T follicular helper cell (primary cell): ENCODE results near the gene CYP4A11.
"Not testable (repeated sequence)": the region's sequence is repeated elsewhere in the genome, so short reads cannot be mapped to it uniquely, and the experiment has no call there.

Experiments used
- DNase-seq: peaks from one replicate; pipeline ENCODE4 v3.0.0-alpha.2; 2020; ENCODE audit warnings: low read depth
- total RNA-seq, 2 experiments: gene quantifications; one replicate each; lab custom pipeline; 2026; lab: John Stamatoyannopoulos, UW

Gene CYP4A11
- total RNA-seq, result 0 reads per million in 2 experiments

GRCh38 chr1:46941135-46941694 lies at the start of gene CYP4A11:
CYP4A11 (minus strand) TSS chr1:46941476; CDS start chr1:46941433, 43 bp downstream.
- DNase-seq, result no peak

GRCh38 chr1:46990541-46990940 lies 49.3 kb upstream of the CYP4A11 start:
- DNase-seq, result not testable (repeated sequence)

- no peak for DNase-seq
Observed at GRCh38 chr1:46983830-46984586, 42.7 kb upstream of the CYP4A11 start.

- no peak for DNase-seq
Observed at GRCh38 chr1:46983166-46983829, 42.0 kb upstream of the CYP4A11 start.

- no peak for DNase-seq
Observed at GRCh38 chr1:46969014-46969619, 27.8 kb upstream of the CYP4A11 start.

GRCh38 chr1:46962272-46962671 lies 21.0 kb upstream of the CYP4A11 start:
- not testable (repeated sequence) for DNase-seq

- no peak for DNase-seq
Observed at GRCh38 chr1:46961066-46961758, 19.9 kb upstream of the CYP4A11 start.

- no peak for DNase-seq
Observed at GRCh38 chr1:46960250-46960649, 19.0 kb upstream of the CYP4A11 start.

- not testable (repeated sequence) for DNase-seq
Observed at GRCh38 chr1:46955116-46955515, 13.8 kb upstream of the CYP4A11 start.

GRCh38 chr1:46953847-46954246 lies 12.6 kb upstream of the CYP4A11 start:
- not testable (repeated sequence) for DNase-seq

- DNase-seq, result not testable (repeated sequence)
Observed at GRCh38 chr1:46949417-46949666, 8.1 kb upstream of the CYP4A11 start.

- DNase-seq, result no peak
Observed at GRCh38 chr1:46948629-46949416, 7.5 kb upstream of the CYP4A11 start.

- not testable (repeated sequence) for DNase-seq
Observed at GRCh38 chr1:46947706-46948105, 6.4 kb upstream of the CYP4A11 start.

GRCh38 chr1:46942086-46942485 lies 810 bp upstream of the CYP4A11 start:
- DNase-seq, result no peak

- DNase-seq, result no peak
Observed at GRCh38 chr1:46940307-46940706, 969 bp downstream of the CYP4A11 start.

- no peak for DNase-seq
Observed at GRCh38 chr1:46937270-46937669, 4.0 kb downstream of the CYP4A11 start.

- DNase-seq, result no peak
Observed at GRCh38 chr1:46936788-46937187, 4.5 kb downstream of the CYP4A11 start.

GRCh38 chr1:46934852-46935251 lies 6.4 kb downstream of the CYP4A11 start:
- DNase-seq, result not testable (repeated sequence)

- not testable (repeated sequence) for DNase-seq
Observed at GRCh38 chr1:46932020-46932419, 9.3 kb downstream of the CYP4A11 start.

- DNase-seq, result no peak
Observed at GRCh38 chr1:46931151-46931550, 10.1 kb downstream of the CYP4A11 start.

- DNase-seq, result no peak
Observed at GRCh38 chr1:46927249-46927835, 13.9 kb downstream of the CYP4A11 start.
